H1 (cell line): ENCODE measurements around the gene TMEM35B. TPM values are rescaled to one million over a fixed set of nuclear protein-coding genes. Genes with fewer than 3 reads are reported as not detected.
"Not testable (repeated sequence)": the region's sequence is repeated elsewhere in the genome, so short reads cannot be mapped to it uniquely, and the experiment has no call there.

ENCODE experiments used
- CTCF ChIA-PET: fragments of 300-600 bp; sonication (Branson Sonifier 250); formaldehyde crosslinking; loops from one replicate; lab custom pipeline; 2021; ENCODE audit not compliant: partially characterized antibody; lab: Charles Lee
- POLR2A ChIA-PET: fragments of 300-600 bp; sonication (Branson Sonifier 250); formaldehyde crosslinking; loops from one replicate; lab custom pipeline; 2021; ENCODE audit warnings: inconsistent platforms; ENCODE audit not compliant: partially characterized antibody; lab: Charles Lee
- DNase-seq, 2 experiments: peaks; one replicate each; pipeline versions ENCODE4 v3.0.0 to v3.0.0-alpha.2; 2010 to 2022; ENCODE audit warnings: low spot score in 2 of 2, low read depth in 1 of 2, mixed read lengths in 1 of 2
- FAIRE-seq: peaks from 2 replicates; lab custom pipeline; 2011; peaks lifted over from hg19 to GRCh38; lab: Jason Lieb, UNC
- H2AFZ ChIP-seq: 2 replicates; pipeline ENCODE4 v1.8.1; 2012; ENCODE audit warnings: low read length, inconsistent platforms
- H2AK5ac ChIP-seq: 2 replicates; pipeline ENCODE4 v1.6.1; 2013; ENCODE audit warnings: low read depth, low read length
- H2BK120ac ChIP-seq: replicated peaks from 2 replicates; pipeline ENCODE3; 2013; ENCODE audit warnings: low read depth, low read length, inconsistent platforms
- H2BK12ac ChIP-seq: 2 replicates; pipeline ENCODE4 v1.6.1; 2013; ENCODE audit warnings: low read depth, low read length
- H2BK15ac ChIP-seq: 2 replicates; pipeline ENCODE4 v1.6.1; 2013; ENCODE audit warnings: low read length
- H2BK20ac ChIP-seq: 2 replicates; pipeline ENCODE4 v1.6.1; 2013; ENCODE audit warnings: low read length
- H2BK5ac ChIP-seq: 2 replicates; pipeline ENCODE4 v1.6.1; 2013; ENCODE audit warnings: low read depth, low read length
- H3K14ac ChIP-seq: 2 replicates; pipeline ENCODE4 v1.6.1; 2013; ENCODE audit warnings: inconsistent platforms; ENCODE audit not compliant: insufficient read length
- H3K18ac ChIP-seq: 2 replicates; pipeline ENCODE4 v1.6.1; 2013; ENCODE audit warnings: low read length; ENCODE audit errors: extremely low read depth
- H3K23ac ChIP-seq: 2 replicates; pipeline ENCODE4 v1.6.1; 2013; ENCODE audit warnings: inconsistent platforms; ENCODE audit not compliant: insufficient read length
- H3K23me2 ChIP-seq: 2 replicates; pipeline ENCODE4 v1.6.1; 2013; ENCODE audit warnings: low read depth, low read length
- H3K27ac ChIP-seq: 2 replicates; pipeline ENCODE4 v1.6.1; 2011; ENCODE audit warnings: low read depth, low read length, inconsistent platforms
- H3K27me3 ChIP-seq, 4 experiments: replicated peaks in 1 of 4; 1 replicate in 1 of 4; 2 replicates in 3 of 4; pipeline versions ENCODE4 v1.6.1 to v1.8.1; 2011 to 2013; ENCODE audit warnings: low read length in 3 of 4, mild to moderate bottlenecking in 3 of 4, inconsistent platforms in 2 of 4, mixed read lengths in 2 of 4, moderate library complexity in 1 of 4; ENCODE audit not compliant: control insufficient read depth in 3 of 4, insufficient read depth in 3 of 4; ENCODE audit errors: extremely low read depth in 1 of 4
- H3K36me3 ChIP-seq, 4 experiments: 2 replicates each; pipeline versions ENCODE4 v1.6.1 to v1.8.1; 2011 to 2013; ENCODE audit warnings: mild to moderate bottlenecking in 4 of 4, low read length in 3 of 4, moderate library complexity in 2 of 4, control low read depth in 1 of 4, inconsistent platforms in 1 of 4; ENCODE audit not compliant: insufficient read depth in 4 of 4, control insufficient read depth in 2 of 4
- H3K4ac ChIP-seq: replicated peaks from 2 replicates; pipeline ENCODE3; 2013; ENCODE audit warnings: low read length, low read depth, mixed read lengths, inconsistent platforms; ENCODE audit not compliant: insufficient read length
- H3K4me1 ChIP-seq, 4 experiments: replicated peaks in 1 of 4; 1 replicate in 1 of 4; 2 replicates in 3 of 4; pipeline versions ENCODE4 v1.6.1 to v1.8.1; 2011 to 2013; ENCODE audit warnings: low read length in 3 of 4, inconsistent platforms in 2 of 4, mixed read lengths in 1 of 4; ENCODE audit not compliant: insufficient read depth in 4 of 4, control insufficient read depth in 3 of 4
- H3K4me2 ChIP-seq, 2 experiments: 2 replicates each; pipeline versions ENCODE4 v1.6.1 to v1.8.1; 2011 to 2013; ENCODE audit warnings: low read depth in 2 of 2, low read length in 2 of 2, control low read depth in 1 of 2, inconsistent platforms in 1 of 2, mild to moderate bottlenecking in 1 of 2; ENCODE audit not compliant: insufficient read depth in 1 of 2
- H3K4me3 ChIP-seq, 4 experiments: fragments of 200-600, 300-600 bp in 1 of 4; sonication (generic), shearing (Covaris generic), sonication (Bioruptor Twin) in 1 of 4; 2 replicates each; pipeline versions ENCODE4 v1.5.1 to v1.8.1; 2011 to 2016; ENCODE audit warnings: low read length in 4 of 4, low read depth in 3 of 4, control low read depth in 2 of 4, inconsistent platforms in 2 of 4, mild to moderate bottlenecking in 2 of 4, mixed read lengths in 1 of 4, moderate library complexity in 1 of 4; ENCODE audit not compliant: insufficient read depth in 2 of 4; ENCODE audit errors: extremely low read depth in 1 of 4
- H3K56ac ChIP-seq: replicated peaks from 2 replicates; pipeline ENCODE3; 2013; ENCODE audit warnings: low read depth, mild to moderate bottlenecking, mixed read lengths, low read length, inconsistent platforms; ENCODE audit not compliant: insufficient read length
- H3K79me1 ChIP-seq: 2 replicates; pipeline ENCODE4 v1.6.1; 2013; ENCODE audit warnings: low read depth, low read length, control low read depth
- H3K79me2 ChIP-seq, 2 experiments: 2 replicates each; pipeline versions ENCODE4 v1.6.1 to v1.8.1; 2012 to 2013; ENCODE audit warnings: low read length in 2 of 2, mild to moderate bottlenecking in 2 of 2, inconsistent platforms in 1 of 2; ENCODE audit not compliant: insufficient read depth in 2 of 2, control insufficient read depth in 1 of 2
- H3K9ac ChIP-seq, 4 experiments: replicated peaks in 1 of 4; 1 replicate in 1 of 4; 2 replicates in 3 of 4; pipeline versions ENCODE4 v1.6.1 to v1.8.1; 2011 to 2013; ENCODE audit warnings: low read depth in 3 of 4, low read length in 3 of 4, control low read depth in 2 of 4, mild to moderate bottlenecking in 2 of 4, moderate library complexity in 2 of 4, inconsistent platforms in 1 of 4; ENCODE audit errors: extremely low read depth in 1 of 4
- H3K9me3 ChIP-seq, 2 experiments: 2 replicates each; pipeline versions ENCODE4 v1.6.1 to v1.8.1; 2012 to 2013; ENCODE audit warnings: mild to moderate bottlenecking in 2 of 2, moderate library complexity in 2 of 2, control low read depth in 1 of 2, inconsistent platforms in 1 of 2, low read depth in 1 of 2, low read length in 1 of 2, mixed read lengths in 1 of 2; ENCODE audit not compliant: insufficient read depth in 2 of 2
- H4K20me1 ChIP-seq, 2 experiments: replicated peaks in 1 of 2; 2 replicates each; pipeline versions ENCODE3 to v1.8.1; 2011 to 2013; ENCODE audit warnings: inconsistent platforms in 2 of 2, low read length in 2 of 2, mild to moderate bottlenecking in 1 of 2; ENCODE audit not compliant: insufficient read depth in 2 of 2, control insufficient read depth in 1 of 2
- H4K5ac ChIP-seq: 2 replicates; pipeline ENCODE4 v1.6.1; 2013; ENCODE audit warnings: low read length, low read depth, mixed read lengths, inconsistent platforms; ENCODE audit not compliant: insufficient read length
- H4K8ac ChIP-seq: 2 replicates; pipeline ENCODE4 v1.8.0; 2013; ENCODE audit warnings: mild to moderate bottlenecking, moderate library complexity, low read length, inconsistent platforms; ENCODE audit not compliant: insufficient read depth; ENCODE audit errors: extremely low read depth
- H4K91ac ChIP-seq: replicated peaks from 2 replicates; pipeline ENCODE3; 2013; ENCODE audit warnings: low read length, mixed read lengths, inconsistent platforms; ENCODE audit not compliant: insufficient read length
- WGBS, 2 experiments: shearing (Covaris generic) in 1 of 2; methylation state at CpG; one replicate each; pipeline versions ENCODE4 v1.1.6 to v1.1.7; 2013 to 2015; ENCODE audit warnings: low lambda C conversion rate in 2 of 2, mixed read lengths in 2 of 2, inconsistent platforms in 1 of 2, low coverage in 1 of 2, missing lambda C conversion rate in 1 of 2; ENCODE audit not compliant: insufficient replicate concordance in 2 of 2, insufficient coverage in 1 of 2, insufficient read length in 1 of 2; ENCODE audit errors: extremely low coverage in 1 of 2, missing lambda C conversion rate in 1 of 2; 5-methylcytosine and 5-hydroxymethylcytosine counted together
- polyA plus RNA-seq, 7 experiments: library from polyadenylated mRNA; depleted of rRNA in 3 of 7; stranded (reverse) in 5 of 7; unstranded in 2 of 7; fragments of >200 nt in 5 of 7; fragments of 200-250 nt in 2 of 7; gene quantifications; 1 replicate in 5 of 7; 2 replicates in 1 of 7; 4 replicates in 1 of 7; pipeline versions ENCODE4 v1.2.1 to v1.2.3, GENCODE V29; 2011 to 2013; ENCODE audit warnings: missing spikeins in 2 of 7, mixed read lengths in 2 of 7
- total RNA-seq: library from RNA; stranded (reverse); fragmentation: NEBNext Ultra II Directional; extraction: Animal tissue kit (Norgen Biotek cat#: 25700); gene quantifications from 2 replicates; pipeline ENCODE4 v1.2.1, GENCODE V29; 2021

TMEM35B gene
- total and polyA plus RNA-seq, 2 of the 8 experiments (the other 6 are each of a cell fraction or from before 2014, with no cell fraction given), result 10.2 to 31.1 TPM

DNA sequence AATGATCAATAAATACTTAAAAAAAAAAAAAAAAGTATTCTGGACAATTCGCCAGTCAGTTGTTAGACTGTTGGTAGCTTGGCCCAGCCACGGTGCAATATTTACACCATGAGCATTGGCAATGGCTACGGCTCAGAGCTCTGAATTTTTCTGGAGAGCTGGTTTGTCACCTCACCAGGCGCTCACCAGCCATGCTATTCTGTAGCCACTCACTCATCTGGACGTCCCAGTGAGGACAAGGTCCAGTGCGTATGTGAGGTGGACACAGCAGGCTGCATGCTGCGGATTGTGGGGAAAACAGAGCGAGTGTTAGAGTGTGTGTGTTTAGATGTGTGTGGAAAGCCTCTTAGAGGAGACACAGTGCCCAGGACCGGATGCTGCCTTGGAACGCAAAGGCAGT, 36.4 kb downstream of the TMEM35B start:
- H2BK5ac ChIP-seq, H3K14ac ChIP-seq, H3K27me3 ChIP-seq, H4K91ac ChIP-seq, H3K27ac ChIP-seq, H4K20me1 ChIP-seq, H3K18ac ChIP-seq, CTCF ChIA-PET, H2AFZ ChIP-seq, H3K36me3 ChIP-seq, H3K23ac ChIP-seq, H2AK5ac ChIP-seq, H3K4ac ChIP-seq, H3K23me2 ChIP-seq, H3K79me2 ChIP-seq, H3K4me3 ChIP-seq, H4K5ac ChIP-seq, H2BK20ac ChIP-seq, H2BK15ac ChIP-seq, POLR2A ChIA-PET, H2BK12ac ChIP-seq, FAIRE-seq, H3K79me1 ChIP-seq, DNase-seq, H3K56ac ChIP-seq, H3K4me2 ChIP-seq, H3K4me1 ChIP-seq, H2BK120ac ChIP-seq, H3K9ac ChIP-seq, H4K8ac ChIP-seq: not testable (repeated sequence)
- 87% methylated on average over 10 of the region's 10 CpGs; no CpG with 5 or more reads in 1 of the 2 experiments for WGBS, 2 experiments
- H3K9me3 ChIP-seq, result peaks cover 3 to 11% of the 10 kb centered on the region in 2 experiments; a peak in 2 of 4 replicates

DNA sequence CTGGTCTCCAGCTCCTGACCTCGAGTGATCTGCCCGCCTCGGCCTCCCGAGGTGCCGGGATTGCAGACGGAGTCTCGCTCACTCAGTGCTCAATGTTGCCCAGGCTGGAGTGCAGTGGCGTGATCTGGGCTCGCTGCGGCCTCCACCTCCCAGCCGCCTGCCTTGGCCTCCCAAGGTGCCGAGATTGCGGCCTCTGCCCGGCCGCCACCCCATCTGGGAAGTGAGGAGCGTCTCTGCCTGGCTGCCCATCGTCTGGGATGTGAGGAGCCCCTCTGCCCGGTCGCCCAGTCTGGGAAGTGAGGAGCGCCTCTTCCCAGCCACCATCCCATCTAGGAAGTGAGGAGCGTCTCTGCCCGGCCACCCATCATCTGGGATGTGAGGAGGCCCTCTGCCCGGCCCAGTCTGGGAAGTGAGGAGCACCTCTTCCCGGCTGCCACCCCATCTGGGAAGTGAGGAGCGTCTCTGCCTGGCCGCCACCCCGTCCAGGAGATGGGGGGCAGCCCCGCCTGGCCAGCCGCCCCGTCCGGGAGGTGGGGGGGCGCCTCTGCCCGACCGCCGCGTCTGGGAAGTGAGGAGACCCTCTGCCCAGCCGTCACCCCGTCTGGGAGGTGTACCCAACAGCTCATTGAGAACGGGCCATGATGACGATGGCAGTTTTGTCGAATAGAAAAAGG, 37.4 kb downstream of the TMEM35B start:
- CTCF ChIA-PET, H3K4me2 ChIP-seq, H3K27ac ChIP-seq, H3K4me3 ChIP-seq, H3K4me1 ChIP-seq, H4K20me1 ChIP-seq, H2AFZ ChIP-seq, H3K79me2 ChIP-seq, DNase-seq, H3K23me2 ChIP-seq, H3K79me1 ChIP-seq, H4K91ac ChIP-seq, H2BK120ac ChIP-seq, H2BK12ac ChIP-seq, H3K14ac ChIP-seq, H2BK5ac ChIP-seq, H2AK5ac ChIP-seq, H2BK15ac ChIP-seq, H2BK20ac ChIP-seq, H3K18ac ChIP-seq, H3K36me3 ChIP-seq, H3K9ac ChIP-seq, H3K23ac ChIP-seq, H4K8ac ChIP-seq, POLR2A ChIA-PET, H4K5ac ChIP-seq, FAIRE-seq, H3K56ac ChIP-seq, H3K27me3 ChIP-seq, H3K4ac ChIP-seq: not testable (repeated sequence)
- peaks cover 3 to 11% of the 10 kb centered on the region in 2 experiments; a peak in 2 of 4 replicates for H3K9me3 ChIP-seq
- WGBS, 2 experiments, result 96% methylated on average over 16 of the region's 41 CpGs; no CpG with 5 or more reads in 1 of the 2 experiments
